IPS-18c (cell line): ENCODE measurements around the gene UNCX.
A peak's percentile ranks its signal among the peaks of the same experiment; 100 is the strongest.
"Not testable (repeated sequence)": the region's sequence is repeated elsewhere in the genome, so short reads cannot be mapped to it uniquely, and the experiment has no call there.

ENCODE experiments used
- H3K4me3 ChIP-seq: 2 replicates; pipeline ENCODE4 v1.7.0; 2013; ENCODE audit warnings: low read depth, mild to moderate bottlenecking, low read length, moderate library complexity; ENCODE audit not compliant: insufficient read depth
- H3K9me3 ChIP-seq: one replicate; pipeline ENCODE4 v1.6.1; 2013; ENCODE audit warnings: mild to moderate bottlenecking, low read length, moderate library complexity; ENCODE audit not compliant: control insufficient read depth, insufficient read depth

Gene UNCX

GRCh38 chr7:1210979-1211608 is 21.6 kb upstream of the UNCX start:
- Histone ChIP-seq H3K4me3 (no peak overlapping the region), H3K9me3 (no peaks in the 10 kb centered on the region)

- Histone ChIP-seq H3K9me3 (no peaks in the 10 kb centered on the region), H3K4me3 (no peak overlapping the region)
These were observed 21.1 kb upstream of the UNCX start for GRCh38 chr7:1211611-1212010.

GRCh38 chr7:1212025-1212424 is 20.6 kb upstream of the UNCX start:
- not testable (repeated sequence) for H3K9me3 ChIP-seq, H3K4me3 ChIP-seq

GRCh38 chr7:1214516-1214915 is 18.2 kb upstream of the UNCX start:
- H3K9me3 ChIP-seq = no peaks in the 10 kb centered on the region
- H3K4me3 ChIP-seq = no peak overlapping the region

GRCh38 chr7:1218541-1219165 is 14.0 kb upstream of the UNCX start:
- no peak overlapping the region for H3K4me3 ChIP-seq
- H3K9me3 ChIP-seq = no peaks in the 10 kb centered on the region

- H3K9me3 ChIP-seq = no peaks in the 10 kb centered on the region
These were observed 13.2 kb upstream of the UNCX start for GRCh38 chr7:1219498-1219897.

GRCh38 chr7:1220000-1220726 is 12.5 kb upstream of the UNCX start:
- Histone ChIP-seq H3K9me3 (peaks cover under 1% of the 10 kb centered on the region), H3K4me3 (no peak overlapping the region)

More at GRCh38 chr7:1219498-1219897, 13.2 kb upstream of the UNCX start:
- no peak overlapping the region for H3K4me3 ChIP-seq

GRCh38 chr7:1220977-1221745 is 11.5 kb upstream of the UNCX start:
- peaks cover 2% of the 10 kb centered on the region for H3K9me3 ChIP-seq
- no peak overlapping the region for H3K4me3 ChIP-seq

- Histone ChIP-seq H3K4me3 (peak overlapping the region; percentile 40), H3K9me3 (peaks cover 2% of the 10 kb centered on the region)
These were observed 9.3 kb upstream of the UNCX start for GRCh38 chr7:1223196-1223981.

- peaks cover 2% of the 10 kb centered on the region for H3K9me3 ChIP-seq
- peak overlapping the region; percentile 40 for H3K4me3 ChIP-seq
These were observed 8.5 kb upstream of the UNCX start for GRCh38 chr7:1224086-1224716.

GRCh38 chr7:1225030-1225429 is 7.6 kb upstream of the UNCX start:
- Histone ChIP-seq H3K9me3 (peaks cover 2% of the 10 kb centered on the region), H3K4me3 (no peak overlapping the region)

- H3K9me3 ChIP-seq = peaks cover 2% of the 10 kb centered on the region
- no peak overlapping the region; the same call in 1 of the 2 replicates for H3K4me3 ChIP-seq
These were observed 7.1 kb upstream of the UNCX start for GRCh38 chr7:1225441-1226185.

GRCh38 chr7:1226186-1226901 is 6.3 kb upstream of the UNCX start:
- no peak overlapping the region for H3K4me3 ChIP-seq
- H3K9me3 ChIP-seq = peaks cover 2% of the 10 kb centered on the region

- H3K4me3 ChIP-seq = no peak overlapping the region
These were observed 5.4 kb upstream of the UNCX start for GRCh38 chr7:1227071-1227804.

More at GRCh38 chr7:1227071-1227804, 5.4 kb upstream of the UNCX start:
- peaks cover 2% of the 10 kb centered on the region for H3K9me3 ChIP-seq
